ENCODE results near the gene LRP1B.
"Not testable (repeated sequence)": the region's sequence is repeated elsewhere in the genome, so short reads cannot be mapped to it uniquely, and the experiment has no call there.

The LRP1B gene

DNA sequence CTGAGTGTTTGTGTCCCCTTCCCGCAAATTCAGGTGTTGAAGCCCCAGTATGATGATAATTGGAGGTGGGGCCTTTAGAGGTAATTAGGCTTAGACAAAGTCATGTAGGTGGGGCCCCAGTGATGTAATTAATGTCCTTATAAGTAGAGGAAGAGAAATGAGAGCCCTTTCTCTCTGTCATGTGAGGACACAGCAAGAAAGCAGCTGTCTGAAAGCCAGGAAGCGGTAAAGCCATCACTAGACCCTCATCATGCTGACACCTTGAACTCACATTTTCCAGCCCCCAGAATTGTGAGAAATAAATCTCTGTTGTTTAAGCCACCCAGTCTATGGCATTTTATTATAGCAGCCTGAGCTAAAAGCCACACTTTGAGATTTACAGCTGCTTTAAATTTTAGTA, 1580.0 kb downstream of the LRP1B start:
- Histone ChIP-seq H3K27me3 (ENCODE audit: insufficient read depth, insufficient read length) (no peaks in the 10 kb centered on the region), H3K4me1 (ENCODE audit: insufficient read depth, insufficient read length) (no peaks in the 10 kb centered on the region), H3K9ac (ENCODE audit: insufficient read length, low read depth) (no peak overlapping the region), H3K4me3 (ENCODE audit: insufficient read length, low read depth) (no peak overlapping the region), H3K9me3 (ENCODE audit: insufficient read depth, low read length) (no peaks in the 10 kb centered on the region), H3K36me3 (ENCODE audit: insufficient read depth, insufficient read length, low read length) (no peaks in the 10 kb centered on the region)
- TF ChIP-seq ZNF274 (IDR thresholded peaks at IDR 0.05; ENCODE audit: low read depth, low read length) (no peak), YY1 (IDR thresholded peaks at IDR 0.05; ENCODE audit: insufficient read depth, insufficient read length) (no peak), SUZ12 (IDR thresholded peaks at IDR 0.05; ENCODE audit: extremely low read depth, insufficient read depth, insufficient read length) (no peak)
- DNase-seq (ENCODE audit: low read depth, low spot score) = no peak

DNA sequence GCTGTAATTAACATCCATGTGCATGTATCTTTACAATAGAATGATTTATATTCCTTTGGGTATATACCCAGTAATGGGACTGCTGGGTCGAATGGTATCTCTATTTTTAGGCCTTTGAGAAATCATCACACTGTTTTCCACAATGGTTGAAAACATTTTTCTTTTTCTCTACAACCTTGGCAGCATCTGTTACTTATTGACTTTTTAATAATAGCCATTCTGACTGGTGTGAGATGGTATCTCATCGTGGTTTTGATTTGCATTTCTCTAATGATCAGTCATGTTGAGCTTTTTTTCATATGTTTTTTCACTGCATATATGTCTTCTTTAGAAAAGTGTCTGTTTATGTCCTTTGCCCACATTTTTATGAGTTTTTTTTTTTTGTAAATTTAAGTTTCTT, 1586.0 kb downstream of the LRP1B start:
- H3K9me3 ChIP-seq (ENCODE audit: insufficient read depth, low read length); H3K9ac ChIP-seq (ENCODE audit: insufficient read length, low read depth); DNase-seq (ENCODE audit: low read depth, low spot score); H3K4me1 ChIP-seq (ENCODE audit: insufficient read depth, insufficient read length); H3K36me3 ChIP-seq (ENCODE audit: insufficient read depth, insufficient read length, low read length); H3K27me3 ChIP-seq (ENCODE audit: insufficient read depth, insufficient read length); H3K4me3 ChIP-seq (ENCODE audit: insufficient read length, low read depth): not testable (repeated sequence)

DNA sequence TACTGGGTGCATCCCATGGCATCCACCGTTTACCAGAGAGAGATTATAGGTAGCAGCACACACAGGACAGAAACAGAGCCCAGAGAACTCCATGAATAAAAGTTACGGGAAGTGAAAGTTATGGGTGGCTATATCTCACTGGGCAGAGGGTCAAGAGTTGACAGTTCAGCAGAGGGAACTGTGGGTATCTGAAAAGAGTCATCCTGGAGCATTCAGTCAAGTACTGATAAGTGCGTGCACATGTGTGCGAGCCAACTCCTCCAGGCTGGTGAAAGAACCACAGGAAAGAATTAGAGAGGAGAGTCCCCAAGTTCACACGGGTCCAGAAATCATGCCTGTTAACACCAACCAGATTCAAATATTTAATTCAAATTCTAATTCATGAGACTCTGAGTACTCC, 1588.2 kb downstream of the LRP1B start:
- Histone ChIP-seq H3K27me3 (ENCODE audit: insufficient read depth, insufficient read length) (no peaks in the 10 kb centered on the region), H3K9me3 (ENCODE audit: insufficient read depth, low read length) (no peaks in the 10 kb centered on the region), H3K4me3 (ENCODE audit: insufficient read length, low read depth) (no peak overlapping the region), H3K9ac (ENCODE audit: insufficient read length, low read depth) (no peak overlapping the region), H3K36me3 (ENCODE audit: insufficient read depth, insufficient read length, low read length) (no peaks in the 10 kb centered on the region), H3K4me1 (ENCODE audit: insufficient read depth, insufficient read length) (no peaks in the 10 kb centered on the region)
- no peak for TF ChIP-seq ZNF274 (IDR thresholded peaks at IDR 0.05; ENCODE audit: low read depth, low read length)
- no peak for TF ChIP-seq SUZ12 (IDR thresholded peaks at IDR 0.05; ENCODE audit: extremely low read depth, insufficient read depth, insufficient read length)
- TF ChIP-seq YY1 (IDR thresholded peaks at IDR 0.05; ENCODE audit: insufficient read depth, insufficient read length) = no peak
- DNase-seq (ENCODE audit: low read depth, low spot score) = no peak

DNA sequence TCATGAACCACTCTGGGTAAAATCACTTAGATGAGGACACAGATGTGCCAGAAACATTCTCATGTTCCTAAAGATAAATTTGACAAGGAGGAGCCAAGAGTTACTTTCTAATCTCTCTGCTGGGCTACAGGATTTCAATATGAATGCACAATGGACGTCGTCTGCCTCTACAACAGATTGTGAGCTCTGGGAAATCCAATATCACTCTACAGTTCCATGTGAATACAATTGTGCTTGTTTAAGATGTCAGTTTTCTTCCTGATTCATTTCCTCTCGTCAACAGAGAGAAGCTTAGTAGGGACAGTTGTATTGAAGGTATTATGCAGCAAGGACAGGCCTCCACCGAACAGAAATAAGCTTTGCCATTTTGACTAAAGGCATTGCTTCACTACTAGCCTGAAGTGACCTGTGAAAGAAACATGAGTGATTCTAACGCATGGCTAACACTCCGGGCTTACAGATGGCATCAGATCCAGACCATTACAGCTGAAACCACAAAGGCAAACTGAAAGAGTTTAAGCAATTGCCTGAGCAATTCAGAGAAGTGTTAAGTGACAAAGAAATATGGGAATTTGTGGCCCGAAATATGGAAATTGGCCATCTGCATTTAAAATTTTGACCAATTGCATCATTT, 1591.5 kb downstream of the LRP1B start:
- Histone ChIP-seq H3K36me3 (ENCODE audit: insufficient read depth, insufficient read length, low read length) (no peaks in the 10 kb centered on the region), H3K9me3 (ENCODE audit: insufficient read depth, low read length) (no peaks in the 10 kb centered on the region), H3K4me3 (ENCODE audit: insufficient read length, low read depth) (no peak overlapping the region), H3K27me3 (ENCODE audit: insufficient read depth, insufficient read length) (no peaks in the 10 kb centered on the region), H3K9ac (ENCODE audit: insufficient read length, low read depth) (no peak overlapping the region), H3K4me1 (ENCODE audit: insufficient read depth, insufficient read length) (no peaks in the 10 kb centered on the region)
- no peak for DNase-seq (ENCODE audit: low read depth, low spot score)
- TF ChIP-seq YY1 (IDR thresholded peaks at IDR 0.05; ENCODE audit: insufficient read depth, insufficient read length) = no peak

DNA sequence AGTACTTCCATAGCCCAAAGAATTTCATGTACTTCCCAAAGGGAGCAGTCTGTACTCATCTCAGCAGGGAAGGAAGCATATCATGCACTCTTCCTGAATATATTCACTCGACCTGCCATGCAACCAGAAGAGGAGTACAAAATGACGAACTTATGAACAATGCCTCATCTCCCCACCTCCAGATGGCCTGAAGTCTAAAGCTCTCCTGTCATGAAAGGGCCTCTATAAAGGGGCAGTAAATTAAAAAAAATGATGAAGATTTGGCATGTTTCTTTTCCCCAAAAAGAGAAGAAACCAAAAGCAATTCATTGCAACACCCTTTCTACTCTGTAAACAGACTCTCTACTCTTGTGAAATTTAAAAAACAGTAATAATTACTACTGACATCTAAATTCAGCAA, 1601.1 kb downstream of the LRP1B start:
- H3K27me3 ChIP-seq (ENCODE audit: insufficient read depth, insufficient read length) = no peaks in the 10 kb centered on the region
- no peaks in the 10 kb centered on the region for H3K4me1 ChIP-seq (ENCODE audit: insufficient read depth, insufficient read length)
- TF ChIP-seq YY1 (IDR thresholded peaks at IDR 0.05; ENCODE audit: insufficient read depth, insufficient read length) (no peak), ZNF274 (IDR thresholded peaks at IDR 0.05; ENCODE audit: low read depth, low read length) (no peak), SUZ12 (IDR thresholded peaks at IDR 0.05; ENCODE audit: extremely low read depth, insufficient read depth, insufficient read length) (no peak)
- no peak for DNase-seq (ENCODE audit: low read depth, low spot score)
- H3K9me3 ChIP-seq (ENCODE audit: insufficient read depth, low read length) = no peaks in the 10 kb centered on the region
- H3K9ac ChIP-seq (ENCODE audit: insufficient read length, low read depth) = no peak overlapping the region
- H3K4me3 ChIP-seq (ENCODE audit: insufficient read length, low read depth) = no peak overlapping the region
- no peaks in the 10 kb centered on the region for H3K36me3 ChIP-seq (ENCODE audit: insufficient read depth, insufficient read length, low read length)

DNA sequence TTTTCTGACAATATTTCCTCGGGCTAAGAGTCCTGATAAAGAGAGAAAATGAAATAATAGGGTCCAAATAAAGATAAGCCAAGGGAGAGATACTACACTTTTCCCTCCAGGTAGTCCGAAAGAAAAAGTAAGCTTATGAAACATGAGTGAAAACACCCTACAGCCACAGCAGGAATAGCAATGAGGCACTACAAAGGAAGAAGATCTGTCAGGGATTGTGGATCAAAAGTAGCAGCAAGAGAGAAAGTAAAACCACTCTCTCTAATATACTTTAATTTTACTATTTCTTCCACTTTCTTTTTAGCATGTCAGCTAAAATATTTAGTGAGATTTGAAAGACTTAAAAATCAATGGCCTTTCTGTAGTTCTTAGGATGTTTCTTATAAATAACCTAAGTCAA, 1601.8 kb downstream of the LRP1B start:
- H3K4me1 ChIP-seq (ENCODE audit: insufficient read depth, insufficient read length) = no peaks in the 10 kb centered on the region
- DNase-seq (ENCODE audit: low read depth, low spot score) = no peak
- H3K36me3 ChIP-seq (ENCODE audit: insufficient read depth, insufficient read length, low read length) = no peaks in the 10 kb centered on the region
- H3K9ac ChIP-seq (ENCODE audit: insufficient read length, low read depth) = no peak overlapping the region
- H3K4me3 ChIP-seq (ENCODE audit: insufficient read length, low read depth) = no peak overlapping the region
- TF ChIP-seq SUZ12 (IDR thresholded peaks at IDR 0.05; ENCODE audit: extremely low read depth, insufficient read depth, insufficient read length) (no peak), YY1 (IDR thresholded peaks at IDR 0.05; ENCODE audit: insufficient read depth, insufficient read length) (no peak), ZNF274 (IDR thresholded peaks at IDR 0.05; ENCODE audit: low read depth, low read length) (no peak)
- no peaks in the 10 kb centered on the region for H3K27me3 ChIP-seq (ENCODE audit: insufficient read depth, insufficient read length)
- H3K9me3 ChIP-seq (ENCODE audit: insufficient read depth, low read length) = no peaks in the 10 kb centered on the region

DNA sequence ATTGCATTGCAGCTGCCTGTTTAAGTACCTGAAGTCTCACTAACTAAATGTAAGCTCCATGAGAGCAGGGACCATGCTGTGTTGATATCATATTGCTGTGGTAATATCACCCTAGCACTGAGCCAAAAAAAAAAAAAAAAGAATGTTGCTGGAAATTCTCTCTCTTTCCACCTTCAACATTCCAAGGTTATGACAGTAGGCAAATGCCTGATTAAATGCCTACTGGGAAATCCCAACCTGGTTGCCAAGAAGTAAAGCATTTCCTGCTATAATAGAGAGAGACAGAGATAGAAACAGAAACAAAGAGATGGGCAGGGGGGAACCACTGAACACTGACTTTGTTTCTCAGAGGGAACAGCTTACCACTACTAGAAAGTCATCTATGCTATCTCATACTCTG, 1604.2 kb downstream of the LRP1B start:
- Histone ChIP-seq H3K9ac (ENCODE audit: insufficient read length, low read depth) (no peak overlapping the region), H3K4me3 (ENCODE audit: insufficient read length, low read depth) (no peak overlapping the region), H3K36me3 (ENCODE audit: insufficient read depth, insufficient read length, low read length) (no peaks in the 10 kb centered on the region), H3K9me3 (ENCODE audit: insufficient read depth, low read length) (no peaks in the 10 kb centered on the region), H3K4me1 (ENCODE audit: insufficient read depth, insufficient read length) (no peaks in the 10 kb centered on the region), H3K27me3 (ENCODE audit: insufficient read depth, insufficient read length) (no peaks in the 10 kb centered on the region)
- no peak for DNase-seq (ENCODE audit: low read depth, low spot score)
- TF ChIP-seq ZNF274 (IDR thresholded peaks at IDR 0.05; ENCODE audit: low read depth, low read length) (no peak), SUZ12 (IDR thresholded peaks at IDR 0.05; ENCODE audit: extremely low read depth, insufficient read depth, insufficient read length) (no peak), YY1 (IDR thresholded peaks at IDR 0.05; ENCODE audit: insufficient read depth, insufficient read length) (no peak)

DNA sequence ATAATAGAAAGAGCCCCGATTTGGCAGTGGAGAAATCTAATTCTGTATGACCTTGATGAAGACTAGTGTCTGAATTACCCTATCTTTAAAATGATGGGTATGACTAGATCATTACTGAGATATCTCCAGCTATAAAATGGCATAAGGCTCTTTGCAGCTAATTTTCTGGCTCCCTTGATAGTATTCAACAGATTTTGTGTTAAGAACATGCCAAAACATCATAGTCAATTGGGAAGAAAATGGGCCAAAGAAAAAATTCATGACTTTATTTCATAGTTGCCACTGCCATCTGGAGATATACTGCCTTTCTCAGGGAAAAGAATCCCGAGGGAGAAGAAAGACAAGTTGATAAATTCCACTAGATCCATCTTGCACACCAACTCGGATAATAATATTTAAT, 1618.7 kb downstream of the LRP1B start:
- H3K36me3 ChIP-seq (ENCODE audit: insufficient read depth, insufficient read length, low read length) = no peaks in the 10 kb centered on the region
- H3K9ac ChIP-seq (ENCODE audit: insufficient read length, low read depth) = no peak overlapping the region
- no peak overlapping the region for H3K4me3 ChIP-seq (ENCODE audit: insufficient read length, low read depth)
- no peak for TF ChIP-seq SUZ12 (IDR thresholded peaks at IDR 0.05; ENCODE audit: extremely low read depth, insufficient read depth, insufficient read length)
- no peak for TF ChIP-seq ZNF274 (IDR thresholded peaks at IDR 0.05; ENCODE audit: low read depth, low read length)
- TF ChIP-seq YY1 (IDR thresholded peaks at IDR 0.05; ENCODE audit: insufficient read depth, insufficient read length) = no peak
- no peaks in the 10 kb centered on the region for H3K27me3 ChIP-seq (ENCODE audit: insufficient read depth, insufficient read length)
- no peak for DNase-seq (ENCODE audit: low read depth, low spot score)
- H3K4me1 ChIP-seq (ENCODE audit: insufficient read depth, insufficient read length) = no peaks in the 10 kb centered on the region
- no peaks in the 10 kb centered on the region for H3K9me3 ChIP-seq (ENCODE audit: insufficient read depth, low read length)

Measured in NT2/D1 (cell line).